ENCODE data around the gene CFAP100.

GRCh38 chr3:126454437-126455198, 59.9 kb downstream of the CFAP100 start:
- no peak for TF ChIP-seq CTCF (IDR thresholded peaks at IDR 0.05)
- TF ChIP-seq POLR2A (IDR thresholded peaks at IDR 0.05; ENCODE audit: low read depth): no peak
- no peak for TF ChIP-seq POLR2AphosphoS5 (IDR thresholded peaks at IDR 0.05)
- TF ChIP-seq EP300 (IDR thresholded peaks at IDR 0.05): no peak
